Endothelial cell (in vitro differentiated cells): ENCODE results near the gene TLR2. TPM values are rescaled to one million over a fixed set of nuclear protein-coding genes. Genes with fewer than 3 reads are reported as not detected.

Source experiments
- DNase-seq: peaks from one replicate; pipeline ENCODE4 v3.0.0; 2021; ENCODE audit warnings: low spot score
- H3K27ac Mint-ChIP-seq: one replicate; pipeline ENCODE4 v1.8.0; 2021; ENCODE audit warnings: mixed read lengths, inconsistent platforms; ENCODE audit not compliant: unreplicated experiment
- H3K27me3 Mint-ChIP-seq: one replicate; pipeline ENCODE4 v1.8.0; 2021; ENCODE audit warnings: mild to moderate bottlenecking, moderate library complexity, mixed read lengths, inconsistent platforms; ENCODE audit not compliant: unreplicated experiment
- H3K36me3 Mint-ChIP-seq: one replicate; pipeline ENCODE4 v1.8.0; 2021; ENCODE audit warnings: mild to moderate bottlenecking, low read depth, mixed read lengths, inconsistent platforms; ENCODE audit not compliant: unreplicated experiment
- H3K4me1 Mint-ChIP-seq: one replicate; pipeline ENCODE4 v1.8.0; 2021; ENCODE audit warnings: mild to moderate bottlenecking, mixed read lengths, inconsistent platforms; ENCODE audit not compliant: unreplicated experiment
- H3K4me3 Mint-ChIP-seq: one replicate; pipeline ENCODE4 v1.8.0; 2021; ENCODE audit warnings: mild to moderate bottlenecking, mixed read lengths, inconsistent platforms; ENCODE audit not compliant: unreplicated experiment
- H3K9me3 Mint-ChIP-seq: one replicate; pipeline ENCODE4 v1.8.0; 2021; ENCODE audit warnings: mixed read lengths, inconsistent platforms; ENCODE audit not compliant: unreplicated experiment
- CTCF ChIP-seq: fragments of 200-600 bp; sonication (generic); IDR thresholded peaks from one replicate; pipeline ENCODE4 v1.5.0; 2021; ENCODE audit warnings: antibody characterized with exemption; ENCODE audit not compliant: unreplicated experiment
- long read RNA-seq: library from polyadenylated mRNA; unstranded; transcript quantifications from one replicate; pipeline ENCODE4 v2.0.0, GENCODE V29; 2020; ENCODE audit not compliant: unreplicated experiment
- total RNA-seq: library from RNA; stranded (reverse); fragmentation: NEBNext Ultra II Directional; extraction: Animal tissue kit (Norgen Biotek cat#: 25700); gene quantifications from one replicate; pipeline ENCODE4 v1.2.1, GENCODE V29; 2021; ENCODE audit not compliant: unreplicated experiment

Gene TLR2, protein sequence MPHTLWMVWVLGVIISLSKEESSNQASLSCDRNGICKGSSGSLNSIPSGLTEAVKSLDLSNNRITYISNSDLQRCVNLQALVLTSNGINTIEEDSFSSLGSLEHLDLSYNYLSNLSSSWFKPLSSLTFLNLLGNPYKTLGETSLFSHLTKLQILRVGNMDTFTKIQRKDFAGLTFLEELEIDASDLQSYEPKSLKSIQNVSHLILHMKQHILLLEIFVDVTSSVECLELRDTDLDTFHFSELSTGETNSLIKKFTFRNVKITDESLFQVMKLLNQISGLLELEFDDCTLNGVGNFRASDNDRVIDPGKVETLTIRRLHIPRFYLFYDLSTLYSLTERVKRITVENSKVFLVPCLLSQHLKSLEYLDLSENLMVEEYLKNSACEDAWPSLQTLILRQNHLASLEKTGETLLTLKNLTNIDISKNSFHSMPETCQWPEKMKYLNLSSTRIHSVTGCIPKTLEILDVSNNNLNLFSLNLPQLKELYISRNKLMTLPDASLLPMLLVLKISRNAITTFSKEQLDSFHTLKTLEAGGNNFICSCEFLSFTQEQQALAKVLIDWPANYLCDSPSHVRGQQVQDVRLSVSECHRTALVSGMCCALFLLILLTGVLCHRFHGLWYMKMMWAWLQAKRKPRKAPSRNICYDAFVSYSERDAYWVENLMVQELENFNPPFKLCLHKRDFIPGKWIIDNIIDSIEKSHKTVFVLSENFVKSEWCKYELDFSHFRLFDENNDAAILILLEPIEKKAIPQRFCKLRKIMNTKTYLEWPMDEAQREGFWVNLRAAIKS
- total RNA-seq: not detected
- long read RNA-seq: 0 reads

GRCh38 chr4:153684182-153684970 lies at the start of gene TLR2:
Gene TLR2, plus strand, starts transcription at chr4:153684280. Its CDS starts 18,628 bp downstream, at chr4:153702908.
- no peak within 1 kb of the TSS for H3K27ac Mint-ChIP-seq
- peaks cover 13% of the 10 kb centered on the region for H3K36me3 Mint-ChIP-seq
- peaks cover 4% of the 10 kb centered on the region for H3K9me3 Mint-ChIP-seq
- TF ChIP-seq CTCF: no peak
- peak within 1 kb of the TSS; percentile 87 for H3K4me3 Mint-ChIP-seq
- peak; percentile 47 for DNase-seq
- peaks cover 14% of the 10 kb centered on the region for H3K27me3 Mint-ChIP-seq
- H3K4me1 Mint-ChIP-seq: peaks cover 9% of the 10 kb centered on the region

DNA sequence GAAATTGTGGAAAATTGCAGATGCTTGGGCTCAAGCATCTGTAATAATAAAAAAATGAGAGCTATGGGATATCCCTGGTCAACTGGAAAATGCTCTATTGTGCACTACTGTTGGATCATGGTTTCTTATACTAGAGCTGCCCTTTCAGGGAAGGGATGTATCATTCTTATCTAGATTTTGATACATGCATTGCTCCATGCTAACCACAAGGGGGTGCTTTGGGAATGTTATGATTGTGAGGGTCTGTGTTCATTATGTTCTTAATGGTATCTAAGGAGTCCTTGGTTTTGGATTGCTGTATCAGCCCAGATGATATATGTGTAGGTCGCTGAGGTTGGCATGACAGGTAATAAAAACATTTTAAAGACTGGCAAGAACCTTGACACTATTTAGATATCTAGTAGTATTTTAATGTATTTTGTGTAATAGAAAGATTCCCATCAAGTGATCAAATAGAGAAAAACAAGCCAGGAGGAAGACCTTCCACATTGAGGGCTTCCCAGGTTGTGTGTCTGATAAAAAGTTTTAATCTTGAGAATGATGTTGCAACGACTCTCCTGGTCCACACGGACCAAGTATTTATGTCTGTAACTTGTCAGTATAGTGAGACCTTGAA lies 49.2 kb upstream of the TLR2 start:
- Mint-ChIP-seq H3K36me3 (peaks cover 47% of the 10 kb centered on the region), H3K9me3 (no peaks in the 10 kb centered on the region), H3K4me1 (no peaks in the 10 kb centered on the region), H3K27ac (no peak overlapping the region), H3K27me3 (peaks cover 5% of the 10 kb centered on the region), H3K4me3 (no peak overlapping the region)
- peak; percentile 76 for TF ChIP-seq CTCF
- no peak for DNase-seq

DNA sequence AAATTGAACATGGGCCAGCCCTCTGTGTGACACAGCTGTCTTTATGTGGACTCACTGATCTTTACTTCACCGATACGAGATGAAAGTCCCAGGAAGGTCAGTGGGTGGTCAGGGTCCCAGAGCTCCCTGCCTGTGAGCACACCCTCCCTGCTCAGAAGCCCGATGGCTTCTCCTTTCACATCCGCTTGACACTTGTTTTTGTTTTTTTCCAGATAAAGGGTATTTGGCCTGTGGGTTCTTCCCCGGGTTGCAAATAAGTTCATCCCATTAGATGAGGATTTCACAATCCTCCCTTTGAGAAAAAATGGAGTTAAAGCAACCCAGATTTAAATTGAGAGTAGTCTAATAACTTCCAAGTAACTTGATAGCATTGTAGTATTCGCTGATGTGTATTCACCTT lies 48.2 kb upstream of the TLR2 start:
- TF ChIP-seq CTCF: no peak
- Mint-ChIP-seq H3K36me3 (peaks cover 37% of the 10 kb centered on the region), H3K27me3 (peaks cover 5% of the 10 kb centered on the region), H3K4me3 (peak overlapping the region; percentile 70), H3K4me1 (no peaks in the 10 kb centered on the region), H3K27ac (no peak overlapping the region), H3K9me3 (no peaks in the 10 kb centered on the region)
- no peak for DNase-seq

DNA sequence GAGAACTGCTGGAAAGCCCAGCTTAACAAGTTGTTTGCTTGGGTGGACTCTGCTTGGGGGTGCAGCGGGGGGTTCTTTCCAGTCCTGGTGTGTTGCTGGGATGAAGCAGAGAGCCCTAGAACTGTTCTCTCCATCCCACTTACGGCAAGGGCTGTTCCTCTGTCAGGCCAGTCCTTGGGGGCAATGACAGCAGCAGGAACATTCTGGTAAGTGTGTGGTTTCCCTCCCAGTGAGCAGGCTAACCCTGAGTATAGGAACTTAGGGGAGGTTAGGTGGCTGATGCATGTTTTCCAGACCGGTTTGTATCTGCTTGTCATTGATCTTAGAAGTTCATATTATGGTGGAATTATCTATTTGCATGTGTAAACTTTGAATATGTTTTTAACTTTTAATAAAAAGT lies 46.9 kb upstream of the TLR2 start:
- Mint-ChIP-seq H3K27ac (no peak overlapping the region), H3K27me3 (peaks cover 7% of the 10 kb centered on the region), H3K4me3 (no peak overlapping the region), H3K36me3 (peaks cover 31% of the 10 kb centered on the region), H3K4me1 (no peaks in the 10 kb centered on the region), H3K9me3 (no peaks in the 10 kb centered on the region)
- no peak for TF ChIP-seq CTCF
- DNase-seq: no peak
